ENCODE data around the gene GNAQ.
"Not testable (repeated sequence)": the region's sequence is repeated elsewhere in the genome, so short reads cannot be mapped to it uniquely, and the experiment has no call there.

Gene GNAQ

DNA sequence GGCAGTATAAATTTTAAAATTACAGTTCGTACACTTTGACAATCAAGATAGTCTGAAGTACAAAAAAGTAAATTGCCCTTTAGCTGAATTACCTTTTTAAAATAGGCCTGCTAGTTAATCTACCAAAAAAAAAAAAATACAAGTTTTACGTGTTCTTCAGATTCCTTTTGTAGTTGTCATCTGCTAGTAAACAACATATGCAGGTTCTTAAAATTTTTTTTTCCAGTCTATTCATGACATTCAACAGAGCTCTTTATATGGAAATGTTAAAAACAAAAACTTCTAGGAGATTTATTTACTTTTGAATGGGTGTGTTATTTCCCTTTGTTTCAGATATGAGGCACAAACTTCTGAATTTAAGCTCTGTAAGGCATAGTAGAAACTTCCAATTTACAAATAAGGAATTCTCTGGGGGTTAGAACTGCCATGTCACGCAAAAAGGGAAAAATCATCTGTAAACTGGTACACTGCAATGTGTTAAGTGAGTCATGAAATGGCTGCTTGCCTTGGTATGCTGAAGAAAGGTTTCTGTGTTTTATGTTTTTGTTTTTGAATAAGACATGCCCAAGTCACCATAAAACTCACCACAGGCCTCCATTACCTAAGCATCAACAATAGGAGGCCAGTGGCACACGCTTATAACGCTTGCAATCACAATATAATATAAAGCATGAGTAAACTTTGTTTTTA, 313.9 kb downstream of the GNAQ start:
- DNase-seq, result not testable (repeated sequence)

- DNase-seq, result no peak
Measured at GRCh38 chr9:77714077-77714549, 317.5 kb downstream of the GNAQ start.

GRCh38 chr9:77712533-77713130, 319.0 kb downstream of the GNAQ start:
- no peak for DNase-seq

GRCh38 chr9:77710965-77711648, 320.5 kb downstream of the GNAQ start:
- no peak for DNase-seq

- peak; percentile 30 for DNase-seq
Measured at GRCh38 chr9:77710316-77710715, 321.3 kb downstream of the GNAQ start.

- DNase-seq, result no peak
Measured at GRCh38 chr9:77708064-77708815, 323.4 kb downstream of the GNAQ start.

- no peak for DNase-seq
Measured at GRCh38 chr9:77707383-77708063, 324.1 kb downstream of the GNAQ start.

DNA sequence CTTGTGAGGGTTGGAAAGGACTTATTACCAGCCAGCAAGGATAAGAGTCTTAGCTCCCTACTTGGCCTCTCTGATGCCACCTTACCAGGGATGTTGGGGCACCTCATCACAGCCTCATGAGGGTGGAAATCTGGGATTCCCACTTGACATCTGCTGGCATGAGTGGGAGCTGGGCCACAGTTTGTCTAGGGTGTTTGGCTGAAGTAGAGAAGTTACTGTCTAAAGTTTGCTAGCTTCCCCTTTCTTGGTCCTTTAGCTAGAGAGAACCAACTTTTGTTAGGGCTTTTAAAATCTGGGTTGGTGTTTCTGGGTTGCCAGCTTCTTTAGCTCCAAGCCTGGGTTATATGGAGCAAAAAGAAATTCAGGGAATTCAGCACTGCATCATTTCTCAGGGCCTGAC, 326.0 kb downstream of the GNAQ start:
- DNase-seq, result peak; percentile 22

GRCh38 chr9:77702521-77703390, 328.9 kb downstream of the GNAQ start:
- not testable (repeated sequence) for DNase-seq

DNA sequence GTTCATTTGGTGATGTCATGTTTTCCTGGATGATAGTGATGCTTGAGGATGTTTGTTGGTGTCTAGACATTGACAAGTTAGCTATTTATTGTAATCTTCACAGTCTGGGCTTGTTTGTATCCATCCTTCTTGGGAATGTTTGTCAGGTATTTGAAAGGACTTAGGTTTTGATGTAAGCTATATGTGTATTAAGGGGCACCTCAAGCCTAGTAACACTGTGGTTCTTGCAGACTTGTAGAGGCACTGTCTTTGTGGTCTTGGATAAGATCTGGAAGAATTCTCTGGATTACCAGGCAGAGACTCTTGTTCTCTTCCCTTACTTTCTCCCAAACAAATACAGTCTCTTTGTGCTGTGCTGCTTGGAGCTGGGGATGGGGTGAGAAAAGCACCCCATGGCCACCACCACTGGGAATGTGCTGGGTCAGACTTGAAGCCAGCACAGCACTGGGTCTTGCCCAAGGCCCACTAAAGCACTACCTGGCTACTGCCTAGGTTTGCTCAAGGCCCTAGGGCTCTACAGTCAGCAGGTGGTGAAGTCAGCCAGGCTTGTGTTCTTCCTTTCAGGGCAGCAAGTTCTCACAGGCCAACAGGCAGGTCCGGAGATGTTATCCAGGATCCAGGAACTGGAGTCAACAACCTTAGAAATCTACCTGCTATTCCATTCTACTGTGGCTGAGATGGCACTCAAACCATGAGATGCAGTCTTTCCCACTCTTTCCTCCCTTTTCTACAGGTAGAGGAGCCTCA, 334.2 kb downstream of the GNAQ start:
- DNase-seq, result no peak

- not testable (repeated sequence) for DNase-seq
Measured at GRCh38 chr9:77690723-77691122, 340.9 kb downstream of the GNAQ start.

DNA sequence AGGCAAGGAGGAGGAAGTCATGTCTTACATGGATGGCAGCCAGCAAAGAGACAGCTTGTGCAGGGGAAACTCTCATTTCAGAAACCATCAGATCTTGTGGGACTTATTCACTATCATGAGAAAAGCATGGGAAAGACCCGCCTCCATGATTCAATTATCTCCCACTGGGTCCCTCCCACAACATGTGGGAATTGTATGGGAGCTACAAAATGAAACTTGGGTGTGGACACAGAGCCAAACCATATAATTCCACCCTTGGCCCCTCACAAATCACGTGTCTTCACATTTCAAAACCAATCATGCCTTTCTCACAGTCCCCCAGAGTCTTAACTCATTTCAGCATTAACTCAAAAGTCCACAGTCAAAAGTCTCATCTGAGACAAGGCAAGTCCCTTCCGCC, 341.5 kb downstream of the GNAQ start:
- peak; percentile 33 for DNase-seq

DNA sequence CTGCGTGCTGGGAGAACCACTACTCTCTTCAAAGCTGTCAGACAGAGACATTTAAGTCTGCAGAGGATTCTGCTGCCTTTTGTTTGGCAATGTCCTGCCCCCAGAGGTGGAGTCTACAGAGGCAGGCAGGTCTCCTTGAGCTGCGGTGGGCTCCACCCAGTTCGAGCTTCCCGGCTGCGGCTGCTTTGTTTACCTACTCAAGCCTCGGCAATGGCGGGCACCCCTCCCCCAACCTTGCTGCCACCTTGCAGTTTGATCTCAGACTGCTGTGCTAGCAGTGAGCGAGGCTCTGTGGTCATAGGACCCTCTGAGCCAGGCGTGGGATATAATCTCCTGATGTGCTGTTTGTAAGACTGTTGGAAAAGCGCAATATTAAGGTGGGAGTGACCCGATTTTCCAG, 343.9 kb downstream of the GNAQ start:
- DNase-seq, result not testable (repeated sequence)

- DNase-seq, result peak; percentile 20
Measured at GRCh38 chr9:77680581-77680980, 351.0 kb downstream of the GNAQ start.

DNA sequence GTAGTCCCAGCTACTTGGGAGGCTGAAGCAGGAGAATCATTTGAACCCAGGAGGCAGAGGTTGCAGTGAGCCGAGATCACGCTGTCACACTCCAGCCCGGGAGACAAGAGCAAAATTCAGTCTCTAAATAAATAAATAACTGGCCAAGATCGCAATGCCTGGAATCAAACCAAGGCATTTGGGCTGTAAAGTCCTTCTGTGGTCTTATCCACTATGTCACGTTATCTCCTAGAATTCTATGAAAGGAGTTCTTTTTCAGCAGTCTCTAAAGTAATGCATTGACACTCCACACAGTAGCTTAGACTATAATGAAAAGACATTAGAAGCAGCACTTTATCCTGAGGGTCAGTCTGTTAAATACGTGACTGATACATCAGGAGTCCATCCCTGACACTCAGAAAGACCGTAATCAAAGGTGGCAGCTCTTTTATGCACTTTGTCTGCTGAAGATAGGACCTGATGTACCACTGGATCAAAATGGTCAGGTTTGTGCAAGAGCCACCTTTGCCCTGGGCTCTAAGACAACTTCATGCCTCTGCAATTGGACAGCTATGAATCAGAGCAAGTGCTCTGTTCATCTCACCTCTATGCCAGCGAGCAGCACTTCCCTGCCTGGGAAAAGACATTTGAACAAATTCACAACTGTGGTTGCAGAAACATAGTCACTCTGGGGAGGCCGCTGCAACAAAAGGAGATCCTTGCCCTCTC, 351.8 kb downstream of the GNAQ start:
- DNase-seq, result no peak

DNA sequence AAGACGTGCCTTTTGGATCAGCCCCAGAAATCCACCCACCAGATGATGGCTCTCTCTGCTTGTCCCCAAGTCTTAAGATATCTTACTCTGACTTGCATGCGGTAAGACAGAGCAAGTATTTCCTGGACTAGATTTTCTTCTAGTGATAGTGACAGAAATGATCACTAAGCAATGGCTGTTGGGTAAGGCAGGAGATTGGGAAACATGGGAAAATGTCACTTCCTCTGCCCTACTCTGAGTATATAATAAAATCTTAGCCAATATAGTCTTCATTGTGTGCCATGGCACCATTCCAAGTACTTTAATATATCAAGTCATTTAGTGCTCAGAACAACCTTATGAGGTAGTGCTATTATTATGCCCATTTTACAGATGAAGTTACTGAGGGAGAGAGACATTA, 352.5 kb downstream of the GNAQ start:
- peak; percentile 86 for DNase-seq

- no peak for DNase-seq
Measured at GRCh38 chr9:77677957-77678535, 353.6 kb downstream of the GNAQ start.

GRCh38 chr9:77677397-77677796, 354.2 kb downstream of the GNAQ start:
- no peak for DNase-seq

GRCh38 chr9:77673941-77674791, 357.4 kb downstream of the GNAQ start:
- no peak for DNase-seq

Measured in suppressor macrophage treated with lipopolysaccharide for 4 hours (primary cell).